Activated CD4-positive, alpha-beta T cell treated with anti-CD3 and anti-CD28 coated beads for 1 hour (primary cell): Measurements from ENCODE around the gene KCNN4.

Experiments
- DNase-seq: peaks from one replicate; pipeline ENCODE4 v3.0.0-alpha.2; 2020

Gene KCNN4

GRCh38 chr19:43747557-43748204, 33.1 kb downstream of the KCNN4 start:
- no peak for DNase-seq

- DNase-seq, result no peak
These were observed 37.7 kb downstream of the KCNN4 start for GRCh38 chr19:43743059-43743458.

GRCh38 chr19:43741075-43741825, 39.5 kb downstream of the KCNN4 start:
- no peak for DNase-seq

GRCh38 chr19:43739439-43740235, 41.1 kb downstream of the KCNN4 start:
- no peak for DNase-seq

- DNase-seq, result no peak
These were observed 42.0 kb downstream of the KCNN4 start for GRCh38 chr19:43738780-43739211.

GRCh38 chr19:43735957-43736356, 44.8 kb downstream of the KCNN4 start:
- DNase-seq, result no peak

- no peak for DNase-seq
These were observed 45.8 kb downstream of the KCNN4 start for GRCh38 chr19:43735013-43735412.

- no peak for DNase-seq
These were observed 48.9 kb downstream of the KCNN4 start for GRCh38 chr19:43731846-43732245.

GRCh38 chr19:43731346-43731745, 49.4 kb downstream of the KCNN4 start:
- DNase-seq, result no peak

- DNase-seq, result no peak
These were observed 50.9 kb downstream of the KCNN4 start for GRCh38 chr19:43729919-43730318.

- no peak for DNase-seq
These were observed 53.2 kb downstream of the KCNN4 start for GRCh38 chr19:43727593-43727853.

- no peak for DNase-seq
These were observed 53.8 kb downstream of the KCNN4 start for GRCh38 chr19:43726736-43727592.

GRCh38 chr19:43725468-43725867, 55.3 kb downstream of the KCNN4 start:
- DNase-seq, result no peak

- no peak for DNase-seq
These were observed 55.9 kb downstream of the KCNN4 start for GRCh38 chr19:43724896-43725295.

- DNase-seq, result no peak
These were observed 57.2 kb downstream of the KCNN4 start for GRCh38 chr19:43723588-43723987.

GRCh38 chr19:43721469-43722048, 59.2 kb downstream of the KCNN4 start:
- no peak for DNase-seq

GRCh38 chr19:43720936-43721335, 59.8 kb downstream of the KCNN4 start:
- no peak for DNase-seq

- DNase-seq, result no peak
These were observed 60.9 kb downstream of the KCNN4 start for GRCh38 chr19:43719918-43720317.

- no peak for DNase-seq
These were observed 61.4 kb downstream of the KCNN4 start for GRCh38 chr19:43719378-43719868.

GRCh38 chr19:43718627-43719377, 62.0 kb downstream of the KCNN4 start:
- DNase-seq, result no peak
